ENCODE measurements around the gene KANK3. TPM values are rescaled to one million over a fixed set of nuclear protein-coding genes. Genes with fewer than 3 reads are reported as not detected.

The KANK3 gene
- total RNA-seq, 4 donors from 2014 or later = 7.1 to 16.0 (median 13.7) TPM

DNA sequence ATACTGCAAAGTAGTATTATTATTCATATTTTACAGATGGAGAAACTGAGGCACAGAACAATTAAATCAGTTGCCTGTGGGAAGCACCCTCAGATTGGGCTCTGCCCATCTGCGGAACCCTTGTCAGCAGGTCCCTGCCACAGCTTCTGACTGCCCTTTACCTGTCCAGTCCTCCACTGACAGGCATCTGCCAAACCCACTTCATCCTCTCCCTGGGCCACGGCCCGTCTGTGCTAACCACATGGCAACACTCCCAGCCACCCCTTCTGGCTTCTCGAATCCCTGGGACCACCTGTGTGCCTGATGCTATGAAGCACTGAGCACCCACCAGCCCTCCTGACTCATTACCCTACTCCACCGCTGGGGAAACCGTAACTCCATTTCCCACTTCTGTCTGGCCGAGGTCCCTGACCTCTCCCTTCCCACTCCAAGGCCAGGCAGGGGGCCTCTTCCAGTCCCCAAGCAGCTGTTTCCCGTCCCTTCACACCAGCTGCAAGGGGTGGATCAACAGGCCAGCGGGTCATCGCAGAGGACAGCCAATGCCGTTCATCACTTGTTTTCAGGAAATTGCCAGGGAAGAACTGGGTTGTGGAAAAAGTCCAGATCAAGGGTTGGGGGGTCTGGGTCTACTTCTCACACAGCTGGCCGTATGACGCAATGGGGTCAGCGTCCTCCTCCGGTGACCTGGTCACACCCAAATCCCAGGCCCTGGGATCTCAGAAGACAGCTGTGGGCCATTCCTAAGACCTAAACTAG is 2.5 kb downstream of the KANK3 start:
- H3K27ac ChIP-seq = peak overlapping the region; percentile 79 to 90 (median 85)
- peaks cover 10 to 36% (median 23%) of the 10 kb centered on the region in 3 donors for H3K27me3 ChIP-seq
- TF ChIP-seq, protein P1, sequence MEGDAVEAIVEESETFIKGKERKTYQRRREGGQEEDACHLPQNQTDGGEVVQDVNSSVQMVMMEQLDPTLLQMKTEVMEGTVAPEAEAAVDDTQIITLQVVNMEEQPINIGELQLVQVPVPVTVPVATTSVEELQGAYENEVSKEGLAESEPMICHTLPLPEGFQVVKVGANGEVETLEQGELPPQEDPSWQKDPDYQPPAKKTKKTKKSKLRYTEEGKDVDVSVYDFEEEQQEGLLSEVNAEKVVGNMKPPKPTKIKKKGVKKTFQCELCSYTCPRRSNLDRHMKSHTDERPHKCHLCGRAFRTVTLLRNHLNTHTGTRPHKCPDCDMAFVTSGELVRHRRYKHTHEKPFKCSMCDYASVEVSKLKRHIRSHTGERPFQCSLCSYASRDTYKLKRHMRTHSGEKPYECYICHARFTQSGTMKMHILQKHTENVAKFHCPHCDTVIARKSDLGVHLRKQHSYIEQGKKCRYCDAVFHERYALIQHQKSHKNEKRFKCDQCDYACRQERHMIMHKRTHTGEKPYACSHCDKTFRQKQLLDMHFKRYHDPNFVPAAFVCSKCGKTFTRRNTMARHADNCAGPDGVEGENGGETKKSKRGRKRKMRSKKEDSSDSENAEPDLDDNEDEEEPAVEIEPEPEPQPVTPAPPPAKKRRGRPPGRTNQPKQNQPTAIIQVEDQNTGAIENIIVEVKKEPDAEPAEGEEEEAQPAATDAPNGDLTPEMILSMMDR (IDR thresholded peaks at IDR 0.05 in 4 of 5, conservative IDR thresholded peaks at IDR 0.05 in 1 of 5) = no peak
- no peak for TF ChIP-seq POLR2A (IDR thresholded peaks at IDR 0.05)
- intact Hi-C loops (cut with DNase I; ENCODE audit: low total_unique reads) = no loop called here
- peak; percentile 45 to 67 for ATAC-seq
- H3K36me3 ChIP-seq = no peaks in the 10 kb centered on the region
- in situ Hi-C loops (cut with MboI; ENCODE audit: low sequenced_read_pairs in 4 of 4) = no loop called here
- peak overlapping the region in 1 of 4 donors; percentile 67 for H3K4me3 ChIP-seq
- DNase-seq = peak; percentile 38 to 47
- peaks cover 3 to 9% of the 10 kb centered on the region in 2 donors for H3K4me1 ChIP-seq
- H3K9me3 ChIP-seq = no peaks in the 10 kb centered on the region

DNA sequence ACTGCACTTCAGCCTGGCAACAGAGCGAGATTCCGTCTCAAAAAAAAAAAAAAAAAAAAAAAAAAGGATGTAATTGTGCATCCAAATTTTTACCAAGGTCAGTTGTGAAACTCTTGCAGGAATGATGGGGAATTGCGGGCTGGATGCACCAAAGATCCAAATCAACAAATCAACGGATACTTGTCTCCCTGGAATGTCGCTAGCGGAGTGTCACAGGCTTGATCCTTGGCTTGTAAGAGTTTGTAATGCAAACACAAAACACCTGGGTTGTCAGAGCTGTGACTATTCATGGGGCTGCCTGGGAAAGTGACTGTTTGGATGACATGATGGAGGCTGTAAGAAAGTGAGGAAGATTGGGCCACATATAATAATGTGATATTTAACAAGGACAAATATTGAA is 4.2 kb downstream of the KANK3 start:
- Histone ChIP-seq H3K36me3 (no peaks in the 10 kb centered on the region), H3K9me3 (no peaks in the 10 kb centered on the region), H3K27ac (no peak overlapping the region), H3K27me3 (peaks cover 19 to 42% (median 33%) of the 10 kb centered on the region in 3 donors), H3K4me1 (peaks cover 3 to 9% of the 10 kb centered on the region in 2 donors), H3K4me3 (no peak overlapping the region)
- in situ Hi-C loops (cut with MboI; ENCODE audit: low sequenced_read_pairs in 4 of 4) (no loop called here), intact Hi-C loops (cut with DNase I; ENCODE audit: low total_unique reads) (no loop called here)
- no peak for DNase-seq
- no peak for TF ChIP-seq POLR2A (IDR thresholded peaks at IDR 0.05)
- TF ChIP-seq, protein P1 (IDR thresholded peaks at IDR 0.05 in 4 of 5, conservative IDR thresholded peaks at IDR 0.05 in 1 of 5) = no peak
- no peak for ATAC-seq

DNA sequence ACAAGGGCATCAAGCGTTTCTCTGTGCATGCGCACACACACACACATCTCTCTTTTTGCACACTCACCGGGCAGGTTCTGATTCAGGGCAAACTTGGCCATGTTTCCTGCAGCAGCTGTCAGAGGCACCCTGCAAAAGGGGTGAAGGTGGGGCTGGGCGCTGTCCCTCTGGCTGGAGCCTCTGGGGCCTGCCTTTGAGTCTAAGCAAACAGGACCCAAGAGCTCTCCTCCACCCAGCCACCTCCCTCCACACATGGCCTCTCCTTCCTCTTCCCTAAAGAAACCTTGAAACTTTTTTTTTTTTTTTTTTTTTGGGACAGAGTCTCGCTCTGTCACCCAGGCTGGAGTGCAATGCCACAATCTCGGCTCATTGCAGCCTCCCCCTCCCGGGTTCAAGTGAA is 5.3 kb downstream of the KANK3 start:
- Histone ChIP-seq H3K27me3 (peaks cover 19 to 44% (median 33%) of the 10 kb centered on the region in 3 donors), H3K4me3 (no peak overlapping the region), H3K9me3 (no peaks in the 10 kb centered on the region), H3K4me1 (peaks cover 3 to 10% of the 10 kb centered on the region in 2 donors), H3K27ac (peak overlapping the region in 2 of 4 donors; percentile 34 to 40), H3K36me3 (no peaks in the 10 kb centered on the region)
- DNase-seq (no peak), ATAC-seq (no peak)
- in situ Hi-C loops (cut with MboI; ENCODE audit: low sequenced_read_pairs in 4 of 4) = no loop called here
- intact Hi-C loops (cut with DNase I; ENCODE audit: low total_unique reads) = no loop called here
- TF ChIP-seq, protein P1 (IDR thresholded peaks at IDR 0.05 in 4 of 5, conservative IDR thresholded peaks at IDR 0.05 in 1 of 5) = no peak
- no peak for TF ChIP-seq POLR2A (IDR thresholded peaks at IDR 0.05)

DNA sequence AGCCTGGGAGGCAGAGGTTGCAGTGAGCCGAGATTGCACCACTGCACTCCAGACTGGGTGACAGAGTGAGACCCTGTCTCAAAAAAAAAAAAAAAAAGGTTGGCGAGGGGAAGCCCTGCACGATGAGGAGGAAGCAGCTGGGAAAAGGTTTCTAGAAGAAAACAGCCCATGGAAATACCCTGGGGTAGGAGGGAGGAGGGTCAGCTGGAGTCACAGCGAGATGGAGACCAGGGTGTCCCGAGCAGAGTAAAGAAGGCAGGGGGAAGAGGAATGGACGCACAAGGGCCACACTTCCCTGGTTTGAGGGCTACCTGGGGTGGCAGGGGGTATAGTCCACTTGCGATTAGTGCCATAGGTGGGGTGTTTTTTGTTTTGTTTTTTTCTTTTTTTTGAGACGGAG is 6.4 kb downstream of the KANK3 start:
- intact Hi-C loops (cut with DNase I; ENCODE audit: low total_unique reads) (no loop called here), in situ Hi-C loops (cut with MboI; ENCODE audit: low sequenced_read_pairs in 4 of 4) (no loop called here)
- no peaks in the 10 kb centered on the region for H3K36me3 ChIP-seq
- peaks cover 19 to 38% (median 26%) of the 10 kb centered on the region in 3 donors for H3K27me3 ChIP-seq
- no peak for DNase-seq
- H3K4me1 ChIP-seq = peaks cover 3 to 10% of the 10 kb centered on the region in 2 donors
- no peaks in the 10 kb centered on the region for H3K9me3 ChIP-seq
- H3K4me3 ChIP-seq = no peak overlapping the region
- TF ChIP-seq, protein P1 (IDR thresholded peaks at IDR 0.05 in 4 of 5, conservative IDR thresholded peaks at IDR 0.05 in 1 of 5) = no peak
- no peak for TF ChIP-seq POLR2A (IDR thresholded peaks at IDR 0.05)
- ATAC-seq = no peak
- no peak overlapping the region for H3K27ac ChIP-seq
